Body of pancreas (tissue), 4 donors: Measurements from ENCODE around the gene SEC11A.

Source experiments
- POLR2A ChIP-seq, 3 donors: fragments of 450-650 bp; IDR thresholded peaks; one replicate each; pipeline ENCODE4 v1.6.1; 2016; ENCODE audit warnings: antibody characterized with exemption in 3 of 3, mild to moderate bottlenecking in 2 of 3
- TF ChIP-seq, protein P1 (sequence below), 7 experiments: fragments of 450-650 bp in 4 of 7; fragments of 200-600 bp in 3 of 7; sonication (generic) in 3 of 7; IDR thresholded peaks; one replicate each; pipeline ENCODE4 v1.5.1; 2016 to 2019; ENCODE audit warnings: antibody characterized with exemption in 7 of 7

DNA sequence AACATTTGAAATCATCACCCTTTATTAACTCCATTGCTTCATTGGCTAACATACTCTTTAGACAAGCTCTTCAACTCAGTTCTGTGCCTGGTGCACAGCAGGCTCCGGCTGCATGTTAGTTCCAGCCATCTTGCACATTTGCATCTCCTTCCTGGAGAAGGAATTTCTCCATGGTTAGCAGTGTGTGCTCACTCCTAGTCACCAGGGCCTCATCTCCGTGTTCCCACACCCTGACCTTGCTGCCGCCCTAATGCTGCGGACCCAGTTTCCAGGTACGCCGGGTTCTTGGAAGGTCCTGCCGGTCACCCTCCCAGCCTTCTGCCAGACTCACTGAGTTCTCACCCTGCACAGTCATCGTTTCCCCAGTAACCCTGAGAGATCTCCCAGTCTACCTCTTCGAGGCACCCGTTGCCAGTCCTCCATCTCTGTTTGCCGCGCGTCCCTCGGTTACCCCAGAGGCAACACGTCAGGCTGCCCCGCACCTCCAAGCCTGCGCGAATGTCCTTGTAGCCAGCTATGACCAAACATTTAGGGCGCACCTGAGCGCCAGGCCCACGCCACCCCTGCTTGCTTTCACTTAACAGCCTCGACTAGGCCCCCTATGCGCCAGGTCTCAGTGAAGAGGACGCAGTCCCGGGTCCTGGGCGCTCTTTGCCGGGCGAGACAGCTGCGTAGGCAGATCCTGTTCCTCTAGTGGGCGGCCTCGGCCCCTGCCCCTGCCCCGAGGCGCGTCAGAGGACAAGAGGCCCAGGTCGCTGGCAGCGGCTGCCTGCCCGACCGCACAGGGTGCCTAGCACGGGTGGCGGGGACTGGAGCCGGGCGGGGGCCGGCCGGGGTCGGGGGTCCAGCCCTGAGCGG lies 31.7 kb upstream of the SEC11A start:
- TF ChIP-seq, protein P1, sequence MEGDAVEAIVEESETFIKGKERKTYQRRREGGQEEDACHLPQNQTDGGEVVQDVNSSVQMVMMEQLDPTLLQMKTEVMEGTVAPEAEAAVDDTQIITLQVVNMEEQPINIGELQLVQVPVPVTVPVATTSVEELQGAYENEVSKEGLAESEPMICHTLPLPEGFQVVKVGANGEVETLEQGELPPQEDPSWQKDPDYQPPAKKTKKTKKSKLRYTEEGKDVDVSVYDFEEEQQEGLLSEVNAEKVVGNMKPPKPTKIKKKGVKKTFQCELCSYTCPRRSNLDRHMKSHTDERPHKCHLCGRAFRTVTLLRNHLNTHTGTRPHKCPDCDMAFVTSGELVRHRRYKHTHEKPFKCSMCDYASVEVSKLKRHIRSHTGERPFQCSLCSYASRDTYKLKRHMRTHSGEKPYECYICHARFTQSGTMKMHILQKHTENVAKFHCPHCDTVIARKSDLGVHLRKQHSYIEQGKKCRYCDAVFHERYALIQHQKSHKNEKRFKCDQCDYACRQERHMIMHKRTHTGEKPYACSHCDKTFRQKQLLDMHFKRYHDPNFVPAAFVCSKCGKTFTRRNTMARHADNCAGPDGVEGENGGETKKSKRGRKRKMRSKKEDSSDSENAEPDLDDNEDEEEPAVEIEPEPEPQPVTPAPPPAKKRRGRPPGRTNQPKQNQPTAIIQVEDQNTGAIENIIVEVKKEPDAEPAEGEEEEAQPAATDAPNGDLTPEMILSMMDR (IDR thresholded peaks at IDR 0.05) = peak in 3 of 7 experiments; percentile 7 to 32 (median 11)
- TF ChIP-seq POLR2A (IDR thresholded peaks at IDR 0.05) = peak; percentile 69 to 91 (median 87)
